H9 (cell line): ENCODE measurements around the gene FAM193B. TPM values are rescaled to one million over a fixed set of nuclear protein-coding genes. Genes with fewer than 3 reads are reported as not detected.

Experiments used
- DNase-seq: peaks from one replicate; pipeline ENCODE4 v3.0.0-alpha.2; 2017
- H2AFZ ChIP-seq: one replicate; pipeline ENCODE4 v1.6.1; 2013; ENCODE audit warnings: mild to moderate bottlenecking, low read length, control low read depth, moderate library complexity
- H2AK5ac ChIP-seq: 2 replicates; pipeline ENCODE4 v1.6.1; 2013; ENCODE audit warnings: low read length, control low read depth, mixed read lengths; ENCODE audit not compliant: insufficient read length
- H2BK120ac ChIP-seq: one replicate; pipeline ENCODE4 v1.6.1; 2013; ENCODE audit warnings: low read depth, mild to moderate bottlenecking, low read length, control low read depth, inconsistent platforms; ENCODE audit not compliant: poor library complexity, severe bottlenecking
- H2BK12ac ChIP-seq: 2 replicates; pipeline ENCODE4 v1.6.1; 2013; ENCODE audit warnings: low read length, control low read depth, mixed read lengths, low read depth; ENCODE audit not compliant: insufficient read length
- H2BK15ac ChIP-seq: 2 replicates; pipeline ENCODE4 v1.6.1; 2013; ENCODE audit warnings: low read depth, low read length, control low read depth
- H2BK20ac ChIP-seq: one replicate; pipeline ENCODE4 v1.6.1; 2013; ENCODE audit warnings: low read depth, mild to moderate bottlenecking, low read length, control low read depth, inconsistent platforms; ENCODE audit not compliant: poor library complexity, severe bottlenecking
- H2BK5ac ChIP-seq: 2 replicates; pipeline ENCODE4 v1.6.1; 2013; ENCODE audit warnings: low read length, control low read depth, mixed read lengths; ENCODE audit not compliant: insufficient read length
- H3K14ac ChIP-seq: 2 replicates; pipeline ENCODE4 v1.6.1; 2013; ENCODE audit warnings: low read length, control low read depth; ENCODE audit not compliant: insufficient read depth
- H3K18ac ChIP-seq: 2 replicates; pipeline ENCODE4 v1.6.1; 2013; ENCODE audit warnings: low read depth, mild to moderate bottlenecking, mixed read lengths, low read length, control low read depth; ENCODE audit not compliant: insufficient read length
- H3K23ac ChIP-seq: 2 replicates; pipeline ENCODE4 v1.6.1; 2013; ENCODE audit warnings: low read length, control low read depth, mixed read lengths, low read depth; ENCODE audit not compliant: insufficient read length
- H3K23me2 ChIP-seq: 2 replicates; pipeline ENCODE4 v1.6.1; 2013; ENCODE audit warnings: low read depth, mild to moderate bottlenecking, mixed read lengths, low read length, control low read depth; ENCODE audit not compliant: insufficient read length, poor library complexity, severe bottlenecking
- H3K27ac ChIP-seq: 2 replicates; pipeline ENCODE4 v1.5.1; 2013; ENCODE audit warnings: low read length, control low read depth, mixed read lengths, low read depth; ENCODE audit not compliant: insufficient read length
- H3K27me3 ChIP-seq: 2 replicates; pipeline ENCODE4 v1.6.1; 2013; ENCODE audit warnings: low read length, control low read depth, inconsistent platforms; ENCODE audit not compliant: insufficient read depth
- H3K4ac ChIP-seq: 2 replicates; pipeline ENCODE4 v1.6.1; 2013; ENCODE audit warnings: low read depth, mild to moderate bottlenecking, control low read depth, inconsistent platforms, low read length, moderate library complexity
- H3K4me1 ChIP-seq: 2 replicates; pipeline ENCODE4 v1.6.1; 2013; ENCODE audit warnings: low read length, control low read depth, inconsistent platforms; ENCODE audit not compliant: insufficient read depth
- H3K4me2 ChIP-seq: 2 replicates; pipeline ENCODE4 v1.6.1; 2013; ENCODE audit warnings: low read length, control low read depth, mixed read lengths; ENCODE audit not compliant: insufficient read length, insufficient read depth
- H3K56ac ChIP-seq: 2 replicates; pipeline ENCODE4 v1.6.1; 2013; ENCODE audit warnings: low read depth, mild to moderate bottlenecking, mixed read lengths, low read length, control low read depth; ENCODE audit not compliant: insufficient read length
- H3K79me1 ChIP-seq: 2 replicates; pipeline ENCODE4 v1.6.1; 2013; ENCODE audit warnings: low read depth, mild to moderate bottlenecking, moderate library complexity, low read length, control low read depth, inconsistent platforms; ENCODE audit not compliant: insufficient read depth, poor library complexity, severe bottlenecking
- H3K79me2 ChIP-seq: 2 replicates; pipeline ENCODE4 v1.6.1; 2013; ENCODE audit warnings: low read length, control low read depth, inconsistent platforms; ENCODE audit not compliant: insufficient read depth
- H3K9ac ChIP-seq: 2 replicates; pipeline ENCODE4 v1.6.1; 2013; ENCODE audit warnings: low read length, control low read depth, mixed read lengths; ENCODE audit not compliant: insufficient read length; ENCODE audit errors: extremely low read depth
- H3K9me3 ChIP-seq: one replicate; pipeline ENCODE4 v1.6.1; 2013; ENCODE audit warnings: low read depth, low read length, inconsistent platforms; ENCODE audit not compliant: control insufficient read depth
- H3T11ph ChIP-seq: one replicate; pipeline ENCODE4 v1.6.1; 2013; ENCODE audit warnings: mild to moderate bottlenecking, low read length, control low read depth, inconsistent platforms
- H4K20me1 ChIP-seq: one replicate; pipeline ENCODE4 v1.6.1; 2013; ENCODE audit not compliant: control insufficient read depth, insufficient read length, insufficient read depth
- H4K5ac ChIP-seq: 2 replicates; pipeline ENCODE4 v1.6.1; 2013; ENCODE audit warnings: low read depth, mild to moderate bottlenecking, mixed read lengths, low read length, control low read depth; ENCODE audit not compliant: insufficient read length
- H4K8ac ChIP-seq: replicated peaks from 2 replicates; pipeline ENCODE4 v1.6.1; 2013; ENCODE audit warnings: low read length, control low read depth, mixed read lengths, low read depth; ENCODE audit not compliant: insufficient read length
- H4K91ac ChIP-seq: 2 replicates; pipeline ENCODE4 v1.6.1; 2013; ENCODE audit warnings: low read depth, mild to moderate bottlenecking, moderate library complexity, mixed read lengths, low read length, control low read depth; ENCODE audit not compliant: insufficient read length
- H3K27ac Mint-ChIP-seq, 3 experiments: 2 replicates in 2 of 3; 3 replicates in 1 of 3; pipeline ENCODE4 v1.8.0; 2020 to 2021; ENCODE audit warnings: mixed read lengths in 3 of 3, mild to moderate bottlenecking in 1 of 3, moderate library complexity in 1 of 3
- H3K27me3 Mint-ChIP-seq: 2 replicates; pipeline ENCODE4 v1.8.0; 2021; ENCODE audit warnings: low read depth, mild to moderate bottlenecking, moderate library complexity, mixed read lengths
- H3K36me3 Mint-ChIP-seq, 3 experiments: 2 replicates in 2 of 3; 3 replicates in 1 of 3; pipeline ENCODE4 v1.8.0; 2020 to 2021; ENCODE audit warnings: low read depth in 3 of 3, mixed read lengths in 3 of 3; ENCODE audit not compliant: insufficient read depth in 1 of 3
- H3K4me1 Mint-ChIP-seq, 2 experiments: 2 replicates each; pipeline ENCODE4 v1.8.0; 2020; ENCODE audit warnings: mixed read lengths in 2 of 2
- H3K4me3 Mint-ChIP-seq, 2 experiments: 2 replicates in 1 of 2; 3 replicates in 1 of 2; pipeline ENCODE4 v1.8.0; 2020 to 2021; ENCODE audit warnings: mild to moderate bottlenecking in 2 of 2, mixed read lengths in 2 of 2, moderate library complexity in 1 of 2
- H3K9me3 Mint-ChIP-seq, 2 experiments: 2 replicates in 1 of 2; 3 replicates in 1 of 2; pipeline ENCODE4 v1.8.0; 2020; ENCODE audit warnings: mild to moderate bottlenecking in 2 of 2, mixed read lengths in 2 of 2, moderate library complexity in 1 of 2
- CTCF ChIP-seq: fragments of 200-600 bp; sonication (generic); conservative IDR thresholded peaks from 3 replicates; pipeline ENCODE4 v1.8.0; 2021; ENCODE audit warnings: antibody characterized with exemption, mild to moderate bottlenecking
- WGBS: extraction: QIAGEN DNeasy Blood & Tissue Kit; methylation state at CpG from one replicate; pipeline ENCODE4 v1.1.7; 2013; ENCODE audit warnings: missing lambda C conversion rate, low lambda C conversion rate, mixed read lengths; ENCODE audit not compliant: insufficient read length; ENCODE audit errors: extremely low coverage; 5-methylcytosine and 5-hydroxymethylcytosine counted together
- total RNA-seq: library from RNA; stranded (reverse); gene quantifications from 2 replicates; pipeline ENCODE4 v1.2.1, GENCODE V29; 2021

Gene FAM193B
- total RNA-seq, 1 experiment from 2014 or later = 71.5 TPM

- Histone ChIP-seq H3K23me2 (peaks cover 6% of the 10 kb centered on the region), H3K56ac (no peak overlapping the region), H3K18ac (no peak overlapping the region), H2BK5ac (no peak overlapping the region), H4K91ac (no peak overlapping the region), H3K4ac (no peak overlapping the region), H4K5ac (no peak overlapping the region), H3K9me3 (no peaks in the 10 kb centered on the region), H4K8ac (no peak overlapping the region), H2BK120ac (no peak overlapping the region), H2AK5ac (no peak overlapping the region), H3K79me1 (no peaks in the 10 kb centered on the region), H3K4me1 (peaks cover 3% of the 10 kb centered on the region; the same call in 1 of the 2 replicates), H3K4me2 (no peak overlapping the region), H3K27me3 (no peaks in the 10 kb centered on the region), H3K27ac (no peak overlapping the region), H2AFZ (no peak overlapping the region), H3K23ac (no peak overlapping the region), H3K9ac (no peak overlapping the region), H2BK20ac (no peak overlapping the region), H3K14ac (no peak overlapping the region; the same call in 1 of the 2 replicates), H4K20me1 (no peaks in the 10 kb centered on the region), H3K79me2 (no peaks in the 10 kb centered on the region), H3T11ph (no peak overlapping the region), H2BK12ac (no peak overlapping the region), H2BK15ac (no peak overlapping the region)
- no peak for DNase-seq
- TF ChIP-seq CTCF = no peak; the same call in 2 of the 3 replicates
- WGBS = no CpG with 5 or more reads among the region's 13 CpGs
- peaks cover 11% of the 10 kb centered on the region for H3K27me3 Mint-ChIP-seq
- no peak overlapping the region for H3K27ac Mint-ChIP-seq
- peaks cover 13 to 19% of the 10 kb centered on the region in 2 experiments for H3K4me1 Mint-ChIP-seq
- peaks cover 2 to 25% (median 12%) of the 10 kb centered on the region in 3 experiments for H3K36me3 Mint-ChIP-seq
- no peaks in the 10 kb centered on the region for H3K9me3 Mint-ChIP-seq
- H3K4me3 Mint-ChIP-seq = peak overlapping the region; percentile 83 to 96
Measured at GRCh38 chr5:177601577-177602457, 47.5 kb upstream of the FAM193B start.
